ENCODE data around the gene AOAH.
"Not testable (repeated sequence)": the region's sequence is repeated elsewhere in the genome, so short reads cannot be mapped to it uniquely, and the experiment has no call there.

AOAH gene

DNA sequence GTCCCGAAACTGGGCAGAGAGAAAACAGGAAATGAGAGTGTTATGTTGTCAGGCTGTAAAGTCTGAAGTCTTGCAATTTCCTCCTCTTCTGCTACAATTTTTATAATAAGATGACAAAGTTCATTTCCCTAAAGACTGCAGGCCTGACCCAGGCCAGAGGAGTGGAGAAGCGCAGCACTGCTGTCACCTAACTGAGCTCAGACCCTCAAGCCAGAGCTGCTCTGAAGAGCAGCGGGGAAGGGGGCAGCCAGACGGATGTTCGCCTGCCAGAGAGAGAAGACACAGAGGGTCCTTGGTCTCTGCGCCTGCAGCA lies 12.6 kb upstream of the AOAH start:
- no peak for DNase-seq

DNA sequence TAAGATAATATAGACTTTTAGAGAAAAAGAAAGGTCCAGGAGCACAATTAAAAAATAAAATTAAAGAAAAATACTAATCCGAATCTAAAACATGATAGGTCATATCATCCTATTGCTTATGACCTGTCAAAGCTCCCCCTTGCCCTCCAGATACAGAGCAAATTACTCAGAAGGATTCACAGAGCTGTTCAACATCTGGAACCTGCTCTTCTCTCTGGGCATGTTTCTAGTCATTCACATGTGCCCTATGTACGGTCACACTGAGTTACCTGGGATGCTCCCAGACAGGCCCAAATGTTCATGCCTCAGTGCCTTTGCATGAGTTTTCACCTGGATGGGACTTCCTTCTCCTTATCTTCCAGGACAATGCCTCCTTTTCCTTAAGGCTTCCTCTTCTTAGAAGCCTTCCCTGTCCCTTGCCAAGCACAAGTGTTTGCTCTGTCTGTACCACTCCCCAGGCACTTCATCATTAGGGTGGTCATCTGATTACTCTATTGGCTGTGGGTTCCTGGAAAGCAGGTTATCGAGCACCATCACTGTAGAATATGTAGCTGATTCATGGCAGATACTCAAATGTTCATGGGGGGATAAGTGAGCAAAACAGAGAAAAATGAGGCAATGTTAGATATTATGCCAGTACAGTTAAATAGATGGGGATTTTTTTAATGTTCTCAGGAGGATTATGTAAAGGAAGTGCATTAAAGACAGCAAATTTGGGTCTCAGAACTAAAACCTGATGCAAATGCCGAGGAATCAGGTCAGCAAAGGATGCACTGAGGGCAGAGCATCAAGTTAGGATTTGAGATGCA lies 12.0 kb upstream of the AOAH start:
- DNase-seq: no peak

DNA sequence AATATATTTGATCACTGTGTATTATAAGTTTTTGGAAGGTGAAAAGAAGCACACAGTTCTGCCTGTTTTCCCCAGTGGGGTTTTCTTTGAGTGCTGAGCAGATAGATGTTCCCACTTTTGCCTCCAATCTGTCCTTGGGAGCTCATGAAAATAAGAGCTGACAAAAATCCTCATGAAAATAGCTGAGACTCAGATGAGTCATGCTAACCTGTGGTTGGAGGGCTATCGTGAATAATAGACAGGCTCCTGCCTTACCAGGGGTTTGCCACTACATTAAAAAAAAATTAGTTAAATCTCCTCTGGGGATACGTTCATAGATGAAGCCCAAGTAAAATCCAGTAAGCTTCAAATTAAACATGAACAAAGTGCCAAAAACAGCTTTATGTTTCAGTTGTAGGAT lies 10.9 kb upstream of the AOAH start:
- DNase-seq: no peak

DNA sequence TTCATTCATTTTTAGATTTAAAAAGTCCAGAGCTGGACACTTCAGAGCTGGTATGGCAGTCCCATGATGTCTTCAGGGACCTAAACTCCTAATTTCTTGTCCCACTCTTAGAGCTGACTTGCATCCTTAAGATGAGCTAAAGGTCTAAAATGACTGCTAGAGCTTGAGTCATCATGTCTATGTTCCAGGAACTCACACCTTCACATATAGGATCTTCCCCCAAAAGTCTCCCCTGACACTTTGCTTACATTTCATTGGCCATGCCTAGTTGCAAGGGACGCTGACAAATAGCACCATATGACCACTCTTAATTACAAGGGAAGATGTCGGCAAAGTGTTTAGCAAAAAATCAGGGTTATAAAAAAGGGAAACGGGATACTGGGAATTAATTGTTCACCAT lies 10.4 kb upstream of the AOAH start:
- no peak for DNase-seq

DNA sequence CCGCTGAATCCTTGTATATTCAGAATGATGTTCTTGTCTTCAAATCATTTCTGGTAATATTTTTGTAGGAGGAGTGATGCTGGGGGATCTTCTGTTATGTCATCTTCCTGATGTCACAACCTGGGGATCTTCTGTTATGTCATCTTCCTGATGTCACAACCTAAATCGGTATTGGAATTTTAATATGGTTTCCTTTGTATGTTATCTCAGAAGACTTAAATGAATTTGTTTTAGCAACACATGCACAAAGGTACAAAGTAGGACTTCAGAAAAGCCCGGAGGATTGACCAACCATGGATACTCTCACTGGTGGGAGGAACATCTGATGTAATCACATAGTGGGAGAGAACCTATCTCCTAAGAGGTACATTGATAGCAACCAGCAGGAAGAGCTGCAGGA lies 9.1 kb upstream of the AOAH start:
- no peak for DNase-seq

DNA sequence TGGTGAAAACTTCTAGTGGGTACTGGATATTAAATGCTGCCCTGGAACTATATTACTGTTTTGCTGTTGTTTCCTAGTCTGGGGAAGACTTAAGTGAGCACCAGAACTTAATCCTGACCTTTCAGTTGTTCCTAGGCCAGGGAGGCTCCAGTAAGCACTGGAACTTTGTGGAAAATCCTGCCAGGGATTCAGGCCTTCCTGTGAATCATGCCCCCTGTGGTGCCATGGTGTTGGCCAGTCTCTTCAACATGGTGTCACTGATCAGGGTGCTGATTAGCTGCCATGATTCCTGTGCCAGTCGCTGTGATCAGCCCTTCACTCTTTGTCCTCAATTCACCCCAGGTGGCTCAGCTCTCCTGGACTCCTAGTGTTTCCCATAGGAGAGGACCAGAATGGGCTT lies 8.5 kb upstream of the AOAH start:
- DNase-seq: no peak

DNA sequence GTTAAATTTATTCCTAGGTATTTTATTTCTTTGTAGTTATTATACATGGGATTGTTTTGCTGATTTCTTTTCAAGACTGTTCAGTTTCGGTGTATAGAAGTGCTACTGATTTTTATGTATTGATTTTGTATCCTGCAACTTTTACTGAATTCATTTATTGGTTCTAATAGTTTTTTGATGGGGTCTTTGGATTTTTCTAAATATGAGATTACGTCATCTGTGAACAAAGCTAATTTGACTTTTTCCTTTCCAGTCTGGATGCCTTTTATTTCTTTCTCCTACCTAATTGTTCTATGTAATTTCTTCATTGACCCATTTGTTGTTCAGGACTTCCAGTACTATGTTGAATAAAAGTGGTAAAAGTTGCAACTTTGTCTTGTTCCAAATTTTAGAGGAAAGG lies 5.8 kb upstream of the AOAH start:
- no peak for DNase-seq

DNA sequence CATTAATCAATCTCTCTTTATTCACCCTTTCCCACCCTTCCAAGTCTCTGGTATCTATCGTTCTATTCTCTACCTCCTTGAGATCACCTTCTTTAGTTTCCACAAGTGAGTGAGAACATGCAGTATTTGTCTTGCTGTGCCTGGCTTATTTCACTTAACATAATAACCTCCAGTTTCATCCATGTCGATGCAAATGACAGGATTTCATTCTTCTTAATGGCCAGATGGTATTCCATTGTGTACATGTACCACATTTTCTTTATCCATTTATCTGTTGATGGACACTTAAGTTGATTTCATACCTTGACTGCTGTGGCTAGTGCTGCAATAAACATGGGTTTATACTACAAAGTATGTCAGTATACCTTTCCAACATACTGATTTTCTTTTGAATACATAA lies 3.8 kb upstream of the AOAH start:
- DNase-seq: no peak

DNA sequence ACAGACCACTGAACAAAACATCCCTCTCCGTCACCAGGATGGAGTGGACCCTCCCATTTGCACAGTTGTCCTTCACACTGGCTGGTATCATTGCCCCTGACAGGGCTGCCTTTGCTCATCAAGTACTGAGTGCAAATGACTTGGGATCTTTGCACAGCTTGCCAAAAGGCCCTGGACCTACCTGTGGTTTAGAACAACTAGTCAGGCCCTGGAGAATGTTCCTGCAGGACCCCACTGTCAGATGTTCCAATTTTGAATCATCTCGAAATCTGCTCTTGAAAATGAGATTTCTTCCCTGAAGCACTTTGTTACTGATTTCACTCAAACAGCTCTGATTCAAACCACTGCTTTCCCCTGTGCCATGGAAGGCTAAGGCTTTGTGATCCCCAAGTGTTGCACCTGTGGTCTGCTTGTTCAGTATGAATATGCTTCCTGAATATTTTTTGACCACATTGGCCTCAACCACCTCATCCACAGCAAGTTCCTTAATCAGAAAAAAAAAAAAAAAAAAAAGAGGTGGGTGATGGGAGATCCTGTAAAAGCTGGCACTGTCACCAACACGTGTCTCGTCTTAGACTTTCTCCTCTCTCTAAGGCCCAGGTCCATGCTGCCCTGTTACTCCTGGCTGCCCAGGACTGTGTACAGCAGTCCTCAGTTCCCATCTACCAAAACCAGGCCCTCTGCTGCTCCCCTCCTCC lies 2.7 kb upstream of the AOAH start:
- no peak for DNase-seq

DNA sequence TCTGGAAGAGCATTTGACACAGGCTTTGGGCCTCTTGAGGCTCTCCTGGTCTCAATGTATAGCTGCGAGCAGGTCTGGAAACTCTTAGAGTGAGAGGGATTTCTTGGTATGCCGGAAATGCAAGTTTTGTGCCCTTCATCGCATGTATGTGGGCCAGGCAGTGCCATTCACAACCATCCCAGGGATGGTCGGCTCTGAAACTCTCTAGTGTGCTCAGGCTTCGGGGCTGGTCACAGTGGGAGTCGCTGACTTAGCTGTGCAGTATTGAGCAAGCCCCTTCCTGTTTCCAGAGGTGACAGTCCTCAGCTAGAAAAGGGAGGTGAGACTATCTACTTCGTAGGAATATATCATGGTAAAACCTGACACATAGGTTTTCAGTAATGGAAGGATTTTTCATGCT lies 2.0 kb upstream of the AOAH start:
- DNase-seq: no peak

DNA sequence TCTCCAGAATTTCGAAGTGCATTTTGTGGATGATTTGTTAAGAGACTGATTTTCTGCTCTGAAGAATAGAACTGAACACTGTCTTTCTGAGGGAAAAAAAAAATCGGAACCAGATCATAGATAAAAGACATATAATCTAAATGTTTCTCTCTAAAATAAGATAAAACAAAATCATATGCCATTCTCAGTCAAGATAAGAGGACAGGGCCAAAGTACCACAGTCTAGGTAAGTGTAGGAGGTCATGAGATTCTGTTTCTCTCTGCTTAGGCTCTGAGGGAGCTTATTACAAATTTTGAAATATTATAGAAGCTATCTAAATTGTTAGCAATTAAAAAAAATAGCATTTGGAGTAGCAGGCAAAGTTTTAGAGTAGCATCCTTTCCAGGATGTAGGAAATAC lies 702 bp upstream of the AOAH start:
- no peak for DNase-seq

DNA sequence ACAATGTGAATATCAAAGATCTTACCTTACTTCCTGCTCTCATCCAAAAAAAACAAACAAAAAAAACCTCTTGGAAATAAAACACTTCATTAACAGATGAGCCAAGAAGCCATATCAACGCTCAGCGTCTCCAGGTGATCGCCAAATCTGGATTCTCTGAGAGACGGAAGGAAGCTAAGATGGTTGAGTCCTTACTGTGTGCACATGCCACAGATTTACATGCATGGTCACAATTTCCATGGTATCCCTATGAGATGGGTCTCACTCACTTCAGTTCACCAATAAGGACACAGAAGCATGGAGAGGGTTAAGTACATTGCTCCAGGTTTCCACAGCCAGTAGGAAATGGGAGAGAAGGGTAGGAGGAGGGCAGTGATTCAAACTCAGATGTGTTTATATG lies 1.0 kb downstream of the AOAH start:
- no peak for DNase-seq

DNA sequence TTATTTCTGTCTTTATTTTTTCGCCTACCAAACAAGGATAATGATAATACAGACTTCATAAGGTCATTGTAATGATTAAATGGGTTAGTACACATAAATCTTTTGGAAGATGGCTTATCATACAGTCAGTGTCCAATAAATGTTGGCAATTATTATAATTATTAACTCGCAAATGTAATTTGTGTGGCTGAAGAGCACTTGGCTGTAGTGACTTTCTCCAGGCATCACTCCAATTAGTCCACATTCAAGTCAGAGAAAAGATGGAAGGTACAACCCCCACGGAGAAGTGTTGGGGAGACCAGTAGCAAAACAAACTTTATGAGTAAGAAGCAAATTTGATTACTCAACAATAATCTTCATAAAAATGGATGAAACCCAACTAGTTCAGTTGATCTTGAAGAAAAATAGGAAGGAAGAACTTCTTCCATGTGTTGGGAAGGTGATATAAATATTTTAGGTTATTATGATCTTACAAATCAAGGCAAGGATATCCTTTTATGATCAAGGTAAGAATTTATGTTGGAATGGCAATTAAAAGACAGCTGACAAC lies 5.1 kb downstream of the AOAH start:
- DNase-seq: no peak

DNA sequence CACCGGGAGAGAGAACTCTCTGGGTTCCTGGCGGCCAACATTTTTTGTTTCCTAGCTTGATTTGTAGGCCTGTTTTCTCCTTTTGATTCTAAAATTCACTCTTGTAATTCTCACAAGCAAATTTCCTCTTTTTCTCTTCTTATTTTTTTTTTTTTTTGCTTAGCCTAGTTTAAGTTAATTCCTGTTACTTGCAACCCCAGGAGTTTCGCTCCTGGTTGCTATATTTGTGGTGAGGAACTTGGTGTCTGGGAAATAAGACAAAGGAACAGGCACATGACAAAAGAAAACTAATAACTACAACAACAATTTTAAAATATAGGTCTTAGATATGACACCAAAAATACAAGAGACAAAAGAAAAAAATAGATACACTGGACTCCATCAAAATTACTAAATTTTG lies 6.7 kb downstream of the AOAH start:
- DNase-seq: no peak

DNA sequence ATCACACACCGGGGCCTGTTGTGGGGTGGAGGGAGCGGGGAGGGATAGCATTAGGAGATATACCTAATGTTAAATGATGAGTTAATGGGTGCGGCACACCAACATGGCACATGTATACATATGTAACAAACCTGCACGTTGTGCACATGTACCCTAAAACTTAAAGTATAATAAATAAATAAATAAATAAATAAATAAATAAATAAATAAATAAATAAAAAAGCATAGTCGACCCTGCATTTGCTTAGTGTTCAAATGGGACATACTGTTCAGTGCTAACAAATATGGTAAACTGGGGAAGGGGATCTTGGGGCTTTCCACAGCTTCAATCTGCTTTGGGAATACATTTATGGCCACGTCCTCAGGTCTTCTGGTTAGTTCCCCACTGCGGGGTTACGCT lies 7.5 kb downstream of the AOAH start:
- not testable (repeated sequence) for DNase-seq

DNA sequence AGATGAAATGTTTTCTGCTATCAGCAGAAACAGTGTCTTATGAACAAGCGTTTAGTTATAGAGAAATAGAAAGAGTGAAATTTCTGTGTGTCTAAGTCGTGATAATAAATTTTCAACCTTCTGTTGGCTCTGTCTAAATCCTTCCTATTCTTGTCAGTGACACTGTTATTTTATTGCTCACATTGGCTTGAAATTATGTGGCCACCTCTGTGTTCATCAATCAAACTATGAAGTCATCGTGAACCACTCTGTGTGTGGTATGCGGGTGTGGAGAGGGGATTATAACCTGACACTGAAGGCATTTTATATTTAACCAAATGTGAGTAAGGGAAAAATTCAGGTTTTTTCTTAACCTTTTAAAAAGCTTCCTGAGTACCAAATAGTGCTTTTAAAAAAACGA lies 12.3 kb downstream of the AOAH start:
- DNase-seq: no peak

DNA sequence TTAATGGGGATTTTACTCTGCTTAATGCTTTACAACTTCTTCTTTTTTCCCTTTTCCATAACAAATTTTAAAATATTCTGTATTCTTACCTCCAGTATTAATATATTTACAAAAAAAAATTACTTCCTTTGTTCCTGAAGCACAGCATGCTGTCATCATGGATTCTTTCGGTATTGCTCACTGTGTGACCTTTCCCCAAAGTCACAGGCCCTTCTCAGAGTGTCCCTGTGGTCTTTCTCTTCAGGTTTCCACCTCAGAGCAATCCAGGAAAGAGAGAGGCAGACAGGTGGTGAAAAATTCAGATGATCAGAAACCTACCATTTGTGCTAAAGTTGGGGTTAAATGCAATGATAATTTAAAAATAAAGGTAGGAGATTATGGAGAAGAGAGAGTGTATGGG lies 13.0 kb downstream of the AOAH start:
- no peak for DNase-seq

DNA sequence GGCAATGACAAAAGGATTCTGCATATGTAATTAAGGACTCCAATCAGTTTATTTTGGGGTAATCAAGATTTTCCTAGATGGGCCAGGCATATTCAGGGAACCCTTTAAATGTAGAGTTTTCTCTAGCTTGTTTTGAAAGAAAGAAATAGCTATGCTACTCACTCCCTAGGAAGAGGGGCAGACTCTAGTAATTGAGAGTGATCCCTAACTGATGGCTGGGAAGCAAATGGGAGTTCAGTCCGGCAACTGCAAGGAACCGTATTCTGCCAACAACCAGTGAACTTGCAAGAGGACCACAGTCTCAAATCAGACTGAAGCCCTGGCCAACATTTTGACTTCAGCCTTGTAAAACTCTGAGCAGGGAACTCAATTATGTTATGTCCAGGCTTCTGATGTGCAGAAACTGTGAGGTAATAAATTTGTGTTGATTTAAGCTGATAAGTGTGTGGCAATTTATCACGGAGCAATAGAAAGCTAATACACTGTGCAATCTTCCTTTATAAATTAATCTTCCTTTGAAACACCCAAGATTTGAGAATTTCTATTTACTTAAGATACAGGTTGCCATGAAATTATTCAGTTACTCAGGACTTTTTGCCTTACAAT lies 14.0 kb downstream of the AOAH start:
- DNase-seq: no peak

DNA sequence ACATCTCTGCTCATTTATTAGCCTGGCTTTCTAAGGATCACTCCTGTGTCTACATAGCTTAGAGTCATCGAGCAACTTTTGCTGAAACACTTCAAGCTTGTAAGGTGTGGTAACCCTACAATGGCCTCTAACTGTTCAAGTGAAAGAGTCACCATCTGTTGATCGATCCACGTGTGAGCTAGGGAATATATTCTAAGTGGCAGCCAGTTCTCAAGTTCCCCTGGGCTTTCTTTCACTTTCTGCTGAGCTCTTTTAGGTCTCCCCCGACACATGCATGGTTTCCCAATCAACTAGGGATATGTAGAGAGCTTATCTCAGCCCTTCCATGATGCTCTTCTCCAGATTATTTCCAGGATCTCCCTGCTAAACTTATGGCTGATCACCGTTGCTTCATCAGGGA lies 15.5 kb downstream of the AOAH start:
- no peak for DNase-seq

DNA sequence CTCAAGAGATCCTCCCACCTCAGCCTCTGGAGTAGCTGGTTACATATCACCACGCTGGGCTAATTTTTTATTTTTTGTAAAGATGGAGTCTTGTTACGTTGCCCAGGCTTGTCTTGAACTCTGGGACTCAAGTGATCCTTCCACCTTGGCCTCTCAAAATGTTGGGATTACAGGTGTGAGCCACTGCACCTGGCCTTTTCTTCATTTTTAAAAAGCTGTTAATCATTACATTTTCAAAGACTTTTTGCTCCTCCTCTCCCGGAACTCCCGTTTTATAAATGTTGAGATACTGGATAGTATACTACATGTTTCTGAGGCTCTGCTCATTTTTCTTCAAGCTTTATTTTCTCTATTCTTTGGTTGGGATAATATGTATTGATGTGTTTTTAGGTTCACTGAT lies 16.4 kb downstream of the AOAH start:
- no peak for DNase-seq

DNA sequence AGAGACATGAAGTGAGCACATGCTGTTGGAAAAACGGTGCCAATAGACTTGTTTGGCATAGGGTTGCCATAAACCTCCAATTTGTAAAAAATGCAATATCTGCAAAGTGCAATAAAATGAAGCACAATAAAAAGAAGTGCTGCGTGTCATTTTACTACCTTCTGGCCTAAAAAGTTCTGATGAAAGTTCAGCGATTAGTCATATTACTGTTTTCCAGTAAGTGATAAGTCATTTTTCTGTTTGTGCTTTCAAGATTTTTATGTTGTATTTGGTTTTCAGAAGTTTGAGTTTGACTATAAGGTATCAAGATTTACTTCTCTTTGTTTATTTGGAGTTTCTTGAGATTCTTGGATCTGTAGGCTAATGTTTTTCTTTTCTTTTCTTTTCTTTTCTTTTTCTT lies 16.8 kb downstream of the AOAH start:
- no peak for DNase-seq

DNA sequence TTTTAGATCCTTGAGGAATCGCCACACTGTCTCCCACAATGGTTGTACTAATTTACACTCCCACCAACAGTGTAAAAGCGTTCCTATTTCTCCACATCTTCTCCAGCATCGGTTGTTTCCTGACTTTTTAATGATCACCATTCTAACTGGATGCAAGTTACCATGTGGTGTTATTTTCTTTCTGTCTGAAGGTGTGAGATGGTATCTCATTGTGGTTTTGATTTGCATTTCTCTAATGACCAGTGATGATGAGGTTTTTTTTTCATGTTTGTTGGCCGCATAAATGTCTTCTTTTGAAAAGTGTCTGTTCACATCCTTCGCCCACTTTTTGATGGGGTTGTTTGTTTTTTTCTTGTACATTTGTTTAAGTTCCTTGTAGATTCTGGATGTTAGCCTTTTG lies 20.4 kb downstream of the AOAH start:
- DNase-seq: not testable (repeated sequence)

DNA sequence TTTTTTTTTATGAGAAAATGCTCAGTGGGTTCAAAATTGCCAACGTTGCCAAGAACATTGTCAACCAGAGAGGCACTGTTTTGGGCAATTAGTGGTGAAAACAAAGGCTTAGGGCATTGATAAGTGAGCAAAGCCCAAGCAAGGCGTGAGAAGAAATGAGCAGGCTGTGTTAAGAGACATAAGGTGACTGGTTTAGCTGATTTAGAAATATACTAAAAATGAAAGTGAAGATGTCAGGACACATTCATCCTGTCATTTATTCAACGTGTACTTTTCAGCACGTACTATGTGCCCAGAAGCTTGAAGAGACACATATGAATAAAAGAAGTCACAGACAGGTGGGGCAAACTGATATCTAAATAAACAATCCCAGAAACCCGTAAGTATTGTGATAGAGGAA lies 31.8 kb downstream of the AOAH start:
- no peak for DNase-seq

DNA sequence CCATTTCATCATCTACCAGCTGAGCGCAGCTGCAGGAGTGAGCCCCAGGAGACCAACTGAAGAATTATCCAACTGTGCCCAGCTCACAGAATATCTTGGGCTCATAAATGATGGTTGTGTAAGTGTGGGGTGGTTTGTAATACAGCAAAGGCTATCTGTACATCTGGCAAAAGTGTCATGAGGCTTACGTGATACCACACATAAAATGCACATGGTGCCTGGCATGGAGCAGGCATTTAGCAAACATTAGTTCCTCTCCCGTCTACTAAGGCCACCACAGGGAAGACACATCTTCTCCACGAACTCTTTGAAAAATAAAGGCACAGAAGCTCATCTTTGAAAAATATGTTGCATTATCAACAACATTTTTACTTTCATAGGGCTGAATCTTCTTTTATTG lies 32.3 kb downstream of the AOAH start:
- DNase-seq: no peak

Data from right kidney (tissue), 1 donor.